Measurements from ENCODE around the gene POLR2J3.
"Not testable (repeated sequence)": the region's sequence is repeated elsewhere in the genome, so short reads cannot be mapped to it uniquely, and the experiment has no call there.

POLR2J3 gene

GRCh38 chr7:102577315-102578240, 5.2 kb upstream of the POLR2J3 start:
- H3K4me1 ChIP-seq (ENCODE audit: insufficient read depth, low read length); H3K4me3 ChIP-seq (ENCODE audit: low read depth in 1 of 2, low read length in 2 of 2); H3K9ac ChIP-seq (ENCODE audit: low read length): not testable (repeated sequence)

DNA sequence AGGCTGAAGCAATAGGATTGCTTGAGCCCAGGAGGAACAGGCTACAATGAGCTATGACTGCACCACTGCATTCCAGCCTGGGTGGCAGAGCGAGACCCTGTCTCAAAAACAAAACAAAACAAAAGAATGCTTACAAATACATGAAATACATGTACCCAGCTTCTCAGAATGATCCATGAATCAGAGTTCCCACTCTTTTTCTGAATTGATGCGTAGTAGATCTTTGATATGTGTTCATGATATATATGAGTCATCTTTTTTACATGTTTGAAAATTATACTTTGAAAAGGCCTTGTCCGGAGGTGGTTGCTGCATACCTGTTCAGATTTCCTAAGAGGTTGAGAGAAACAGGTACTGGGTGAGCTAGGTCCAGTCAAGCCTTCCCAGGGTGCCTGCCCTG, 4.0 kb upstream of the POLR2J3 start:
- H3K9ac ChIP-seq (ENCODE audit: low read length); H3K36me3 ChIP-seq (ENCODE audit: insufficient read depth, low read length); H3K4me1 ChIP-seq (ENCODE audit: insufficient read depth, low read length); H3K4me3 ChIP-seq (ENCODE audit: low read depth in 1 of 2, low read length in 2 of 2); H3K27me3 ChIP-seq (ENCODE audit: control insufficient read depth in 1 of 2, insufficient read depth in 2 of 2, low read length in 2 of 2); H3K27ac ChIP-seq (ENCODE audit: low read depth, low read length); H3K9me3 ChIP-seq (ENCODE audit: low read length): not testable (repeated sequence)

More at GRCh38 chr7:102577315-102578240, 5.2 kb upstream of the POLR2J3 start:
- H3K9me3 ChIP-seq (ENCODE audit: low read length); H3K36me3 ChIP-seq (ENCODE audit: insufficient read depth, low read length); H3K27ac ChIP-seq (ENCODE audit: low read depth, low read length); H3K27me3 ChIP-seq (ENCODE audit: control insufficient read depth in 1 of 2, insufficient read depth in 2 of 2, low read length in 2 of 2): not testable (repeated sequence)

- H3K4me1 ChIP-seq (ENCODE audit: insufficient read depth, low read length); H3K9me3 ChIP-seq (ENCODE audit: low read length); H3K27ac ChIP-seq (ENCODE audit: low read depth, low read length); H3K4me3 ChIP-seq (ENCODE audit: low read depth in 1 of 2, low read length in 2 of 2); H3K36me3 ChIP-seq (ENCODE audit: insufficient read depth, low read length); H3K27me3 ChIP-seq (ENCODE audit: control insufficient read depth in 1 of 2, insufficient read depth in 2 of 2, low read length in 2 of 2); H3K9ac ChIP-seq (ENCODE audit: low read length): not testable (repeated sequence)
These were observed 2.2 kb upstream of the POLR2J3 start for GRCh38 chr7:102574607-102575006.

DNA sequence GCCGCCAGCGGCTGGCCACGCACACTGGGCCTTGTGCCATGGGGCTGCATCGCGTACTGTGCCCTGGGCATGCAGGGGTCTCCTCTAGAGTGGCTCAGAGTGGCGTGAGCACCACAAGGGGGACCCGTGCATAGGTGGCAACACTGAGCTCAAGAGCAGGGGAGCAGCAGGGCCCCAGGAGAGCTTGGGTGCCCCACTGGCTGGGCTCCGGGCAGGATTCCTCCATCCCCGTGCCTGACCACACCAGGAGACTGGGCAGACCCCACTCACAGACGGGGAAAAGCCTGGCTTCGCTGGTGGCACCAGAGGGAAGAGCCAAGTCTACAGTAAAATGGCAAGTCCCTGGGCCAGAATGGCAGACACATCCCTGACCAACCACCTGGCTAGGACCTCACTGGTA, 3.8 kb downstream of the POLR2J3 start:
- not testable (repeated sequence) for H3K4me1 ChIP-seq (ENCODE audit: insufficient read depth, low read length); H3K9ac ChIP-seq (ENCODE audit: low read length); H3K4me3 ChIP-seq (ENCODE audit: low read depth in 1 of 2, low read length in 2 of 2); H3K27ac ChIP-seq (ENCODE audit: low read depth, low read length); H3K9me3 ChIP-seq (ENCODE audit: low read length); H3K27me3 ChIP-seq (ENCODE audit: control insufficient read depth in 1 of 2, insufficient read depth in 2 of 2, low read length in 2 of 2); H3K36me3 ChIP-seq (ENCODE audit: insufficient read depth, low read length)

DNA sequence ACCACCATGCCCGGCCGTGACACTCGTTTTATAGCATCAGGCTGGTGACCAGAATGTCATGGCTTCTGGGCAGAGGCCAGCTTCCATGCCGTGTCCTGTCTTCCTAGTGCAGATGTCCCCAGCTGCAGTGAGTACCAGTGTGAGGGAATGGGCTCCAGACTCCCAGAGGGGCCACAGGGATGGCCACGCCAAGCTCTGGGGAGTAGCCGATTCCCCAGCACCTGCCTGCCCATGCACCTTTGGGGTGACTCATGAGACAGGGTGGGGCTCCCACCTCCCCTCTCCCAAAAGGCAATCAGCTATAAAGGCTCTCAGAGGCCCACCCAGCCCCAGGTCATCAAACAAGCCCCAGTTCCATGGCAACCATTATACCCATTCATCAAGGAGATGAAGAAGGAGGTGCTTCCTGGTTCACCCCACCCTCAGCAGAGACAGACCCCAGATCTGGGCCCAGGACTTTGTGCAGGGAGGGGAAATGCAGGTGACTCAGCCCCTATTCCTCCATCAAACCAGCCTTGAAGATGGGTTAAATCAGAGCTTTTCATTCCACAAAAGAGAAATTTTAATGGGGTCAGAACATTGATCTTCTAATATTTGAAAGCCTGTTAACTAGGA, 21.5 kb downstream of the POLR2J3 start, which contains the start of gene SPDYE2:
TSS of gene SPDYE2 (plus strand) at position 419 of the 615 bp plus-strand sequence. CDS start 2,030 bp downstream, outside the sequence.
- H3K4me1 ChIP-seq (ENCODE audit: insufficient read depth, low read length); H3K9ac ChIP-seq (ENCODE audit: low read length); H3K36me3 ChIP-seq (ENCODE audit: insufficient read depth, low read length); H3K27me3 ChIP-seq (ENCODE audit: control insufficient read depth in 1 of 2, insufficient read depth in 2 of 2, low read length in 2 of 2); H3K9me3 ChIP-seq (ENCODE audit: low read length); H3K4me3 ChIP-seq (ENCODE audit: low read depth in 1 of 2, low read length in 2 of 2); H3K27ac ChIP-seq (ENCODE audit: low read depth, low read length): not testable (repeated sequence)

DNA sequence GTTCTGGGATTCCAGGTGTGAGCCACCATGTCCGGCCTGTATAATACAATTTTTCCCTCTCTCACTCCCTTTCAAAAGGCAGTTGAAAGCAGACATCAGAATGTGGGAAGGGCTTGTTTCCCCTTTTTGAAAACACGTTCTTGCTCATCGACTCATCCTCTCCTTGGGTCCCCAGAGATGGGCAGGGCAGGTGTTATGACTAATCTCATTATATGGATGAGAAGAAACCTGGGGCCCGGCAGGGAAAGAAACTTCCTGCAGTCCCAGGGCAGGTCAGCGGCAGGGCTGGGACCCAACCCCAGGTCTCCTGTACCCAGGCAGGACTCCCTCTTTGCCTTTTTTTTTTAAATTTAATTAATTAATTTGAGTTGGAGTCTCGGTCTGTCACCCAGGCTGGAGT, 26.0 kb downstream of the POLR2J3 start:
- not testable (repeated sequence) for H3K9ac ChIP-seq (ENCODE audit: low read length); H3K36me3 ChIP-seq (ENCODE audit: insufficient read depth, low read length); H3K4me3 ChIP-seq (ENCODE audit: low read depth in 1 of 2, low read length in 2 of 2); H3K27ac ChIP-seq (ENCODE audit: low read depth, low read length); H3K9me3 ChIP-seq (ENCODE audit: low read length); H3K27me3 ChIP-seq (ENCODE audit: control insufficient read depth in 1 of 2, insufficient read depth in 2 of 2, low read length in 2 of 2); H3K4me1 ChIP-seq (ENCODE audit: insufficient read depth, low read length)

- not testable (repeated sequence) for H3K4me1 ChIP-seq (ENCODE audit: insufficient read depth, low read length); H3K36me3 ChIP-seq (ENCODE audit: insufficient read depth, low read length)
These were observed 27.1 kb downstream of the POLR2J3 start for GRCh38 chr7:102545288-102545687.

GRCh38 chr7:102544372-102544771, 28.0 kb downstream of the POLR2J3 start:
- not testable (repeated sequence) for H3K9ac ChIP-seq (ENCODE audit: low read length)

More at GRCh38 chr7:102545288-102545687, 27.1 kb downstream of the POLR2J3 start:
- H3K9ac ChIP-seq (ENCODE audit: low read length); H3K9me3 ChIP-seq (ENCODE audit: low read length); H3K27ac ChIP-seq (ENCODE audit: low read depth, low read length); H3K27me3 ChIP-seq (ENCODE audit: control insufficient read depth in 1 of 2, insufficient read depth in 2 of 2, low read length in 2 of 2); H3K4me3 ChIP-seq (ENCODE audit: low read depth in 1 of 2, low read length in 2 of 2): not testable (repeated sequence)

GRCh38 chr7:102543596-102543995, 28.8 kb downstream of the POLR2J3 start, which contains the start of gene UPK3BL2:
Gene UPK3BL2 (minus strand): TSS chr7:102543696. CDS start chr7:102543636, 60 bp downstream.
- H3K9ac ChIP-seq (ENCODE audit: low read length); H3K27me3 ChIP-seq (ENCODE audit: control insufficient read depth in 1 of 2, insufficient read depth in 2 of 2, low read length in 2 of 2); H3K27ac ChIP-seq (ENCODE audit: low read depth, low read length); H3K4me3 ChIP-seq (ENCODE audit: low read depth in 1 of 2, low read length in 2 of 2); H3K4me1 ChIP-seq (ENCODE audit: insufficient read depth, low read length); H3K36me3 ChIP-seq (ENCODE audit: insufficient read depth, low read length); H3K9me3 ChIP-seq (ENCODE audit: low read length): not testable (repeated sequence)

More at GRCh38 chr7:102544372-102544771, 28.0 kb downstream of the POLR2J3 start:
- not testable (repeated sequence) for H3K9me3 ChIP-seq (ENCODE audit: low read length); H3K27ac ChIP-seq (ENCODE audit: low read depth, low read length); H3K27me3 ChIP-seq (ENCODE audit: control insufficient read depth in 1 of 2, insufficient read depth in 2 of 2, low read length in 2 of 2); H3K4me1 ChIP-seq (ENCODE audit: insufficient read depth, low read length); H3K36me3 ChIP-seq (ENCODE audit: insufficient read depth, low read length); H3K4me3 ChIP-seq (ENCODE audit: low read depth in 1 of 2, low read length in 2 of 2)

DNA sequence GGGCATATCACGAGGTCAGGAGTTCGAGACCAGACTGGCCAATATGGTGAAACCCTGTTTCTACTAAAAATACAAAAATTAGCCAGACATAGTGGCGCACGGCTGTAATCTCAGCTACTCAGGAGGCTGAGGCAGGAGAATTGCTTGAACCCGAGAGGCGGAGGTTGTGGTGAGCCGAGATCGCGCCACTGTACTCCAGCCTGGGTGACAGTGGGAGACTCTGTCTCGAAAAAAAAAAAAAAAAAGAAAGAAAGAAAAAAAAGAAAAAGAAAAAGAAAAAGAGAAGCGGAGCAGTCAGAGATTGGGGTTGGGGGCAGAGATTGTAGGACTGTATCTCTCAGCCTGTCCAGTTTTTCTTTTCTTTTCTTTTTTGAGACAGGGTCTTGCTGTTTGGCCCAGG, 29.6 kb downstream of the POLR2J3 start:
- H3K27me3 ChIP-seq (ENCODE audit: control insufficient read depth in 1 of 2, insufficient read depth in 2 of 2, low read length in 2 of 2); H3K4me1 ChIP-seq (ENCODE audit: insufficient read depth, low read length); H3K4me3 ChIP-seq (ENCODE audit: low read depth in 1 of 2, low read length in 2 of 2); H3K27ac ChIP-seq (ENCODE audit: low read depth, low read length); H3K36me3 ChIP-seq (ENCODE audit: insufficient read depth, low read length); H3K9ac ChIP-seq (ENCODE audit: low read length); H3K9me3 ChIP-seq (ENCODE audit: low read length): not testable (repeated sequence)

DNA sequence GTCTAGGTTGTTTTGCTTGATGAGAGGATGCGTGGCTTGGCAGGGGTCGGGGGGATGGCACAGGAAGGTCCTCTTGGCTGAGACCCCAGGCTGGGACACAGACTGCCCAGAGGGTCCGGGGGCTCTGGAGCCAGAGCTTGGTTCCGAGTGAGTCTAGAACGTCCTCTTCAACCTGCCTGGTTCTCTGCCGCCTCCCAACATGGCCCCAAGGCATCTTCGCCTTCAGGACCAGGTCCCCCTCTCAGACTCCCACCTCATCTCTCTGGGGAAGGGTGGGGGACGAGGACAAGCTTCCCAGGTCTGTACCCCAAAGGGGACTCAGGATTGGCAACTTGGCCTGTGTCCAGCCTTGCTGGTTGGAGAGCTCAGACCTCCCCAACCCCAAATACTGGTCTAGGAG, 30.3 kb downstream of the POLR2J3 start:
- H3K9me3 ChIP-seq (ENCODE audit: low read length); H3K4me3 ChIP-seq (ENCODE audit: low read depth in 1 of 2, low read length in 2 of 2); H3K4me1 ChIP-seq (ENCODE audit: insufficient read depth, low read length); H3K9ac ChIP-seq (ENCODE audit: low read length); H3K36me3 ChIP-seq (ENCODE audit: insufficient read depth, low read length); H3K27me3 ChIP-seq (ENCODE audit: control insufficient read depth in 1 of 2, insufficient read depth in 2 of 2, low read length in 2 of 2); H3K27ac ChIP-seq (ENCODE audit: low read depth, low read length): not testable (repeated sequence)

- not testable (repeated sequence) for H3K9me3 ChIP-seq (ENCODE audit: low read length); H3K9ac ChIP-seq (ENCODE audit: low read length); H3K27me3 ChIP-seq (ENCODE audit: control insufficient read depth in 1 of 2, insufficient read depth in 2 of 2, low read length in 2 of 2); H3K4me3 ChIP-seq (ENCODE audit: low read depth in 1 of 2, low read length in 2 of 2); H3K27ac ChIP-seq (ENCODE audit: low read depth, low read length); H3K4me1 ChIP-seq (ENCODE audit: insufficient read depth, low read length); H3K36me3 ChIP-seq (ENCODE audit: insufficient read depth, low read length)
These were observed 31.8 kb downstream of the POLR2J3 start for GRCh38 chr7:102540604-102541003.
